ENCODE data around the gene DAB2IP.

GRCh38 chr9:121691890-121692289 is 40.5 kb downstream of the DAB2IP start:
- TF ChIP-seq CTCF (IDR thresholded peaks at IDR 0.05; ENCODE audit: insufficient read depth, low read length, poor library complexity, severe bottlenecking) = no peak
- no peak for TF ChIP-seq EZH2phosphoT487 (conservative IDR thresholded peaks at IDR 0.05; ENCODE audit: low read length)
